OCI-LY1 (cell line): ENCODE measurements around the gene ACYP2.

Experiments
- CTCF ChIP-seq: fragments of 200-600 bp; sonication (generic), shearing (Covaris generic); IDR thresholded peaks from 2 replicates; pipeline ENCODE4 v1.5.1; 2017; ENCODE audit warnings: mild to moderate bottlenecking, antibody characterized with exemption, low read length, moderate library complexity, mixed read lengths
- EZH2 ChIP-seq: fragments of 200-600 bp; sonication (generic), shearing (Covaris generic); IDR thresholded peaks from 2 replicates; pipeline ENCODE4 v1.8.0; 2017; ENCODE audit warnings: borderline replicate concordance, mixed run types, mild to moderate bottlenecking, antibody characterized with exemption, low read length, moderate library complexity, mixed read lengths

GRCh38 chr2:54256091-54256694 is 140.8 kb downstream of the ACYP2 start, which contains the start of gene TSPYL6:
- TF ChIP-seq CTCF (no peak), EZH2 (no peak)
